GM19467 (cell line): ENCODE measurements around the gene TRMT112.

Source experiments
- ATAC-seq: cut with Tn5 transposase; IDR thresholded peaks from one replicate; pipeline ENCODE4 v1.9.1; 2021; ENCODE audit warnings: mild to moderate bottlenecking, moderate library complexity; ENCODE audit not compliant: unreplicated experiment

Gene TRMT112

DNA sequence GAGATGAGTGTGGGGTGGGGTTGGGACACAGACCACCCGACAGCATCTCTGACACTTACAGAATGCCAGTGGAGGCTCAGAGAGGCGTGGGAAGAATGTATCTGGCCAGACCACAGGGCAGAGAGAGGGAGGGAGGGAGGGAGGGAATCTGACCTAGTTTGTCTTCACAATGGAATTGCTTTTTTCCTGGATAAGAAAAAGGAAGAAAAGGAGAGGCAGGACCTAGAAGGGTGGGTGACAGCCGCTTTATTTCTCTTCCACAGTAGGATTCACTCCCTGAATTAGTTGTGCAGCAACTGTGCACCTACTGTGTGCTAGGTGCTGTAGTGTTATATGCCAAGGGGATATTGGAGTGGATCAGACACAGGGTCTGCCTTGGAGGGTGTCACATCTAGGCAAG is 22.6 kb downstream of the TRMT112 start:
- no peak for ATAC-seq

DNA sequence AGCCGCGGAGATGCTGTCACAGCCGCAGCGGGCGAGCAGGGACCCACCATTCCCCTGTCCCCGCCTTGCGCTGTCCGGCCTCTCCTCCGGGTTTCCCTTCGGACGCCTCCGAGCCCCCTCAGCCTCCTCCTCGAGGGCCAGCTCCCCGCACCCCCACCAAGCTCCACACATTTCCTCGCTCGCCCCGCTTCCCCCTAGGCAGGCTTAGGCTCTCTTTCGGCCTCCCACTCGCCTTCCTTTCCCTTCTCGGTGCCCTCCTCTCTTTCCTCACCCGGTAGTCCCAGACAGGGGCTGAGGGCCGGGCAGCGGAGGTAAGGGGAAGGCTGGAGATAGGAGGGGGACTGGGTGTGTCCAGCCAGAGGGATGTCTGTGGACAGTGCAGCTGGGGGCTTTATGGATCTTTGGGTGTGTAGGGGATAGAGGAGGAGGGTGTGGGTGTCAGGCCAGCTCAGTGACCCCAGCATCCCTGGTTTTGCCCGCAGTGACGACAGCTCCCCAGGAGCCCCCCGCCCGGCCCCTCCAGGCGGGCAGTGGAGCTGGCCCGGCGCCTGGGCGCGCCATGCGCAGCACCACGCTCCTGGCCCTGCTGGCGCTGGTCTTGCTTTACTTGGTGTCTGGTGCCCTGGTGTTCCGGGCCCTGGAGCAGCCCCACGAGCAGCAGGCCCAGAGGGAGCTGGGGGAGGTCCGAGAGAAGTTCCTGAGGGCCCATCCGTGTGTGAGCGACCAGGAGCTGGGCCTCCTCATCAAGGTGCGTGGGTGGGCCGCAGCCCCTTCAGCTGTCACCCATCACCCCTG is 24.7 kb downstream of the TRMT112 start:
- ATAC-seq: no peak

DNA sequence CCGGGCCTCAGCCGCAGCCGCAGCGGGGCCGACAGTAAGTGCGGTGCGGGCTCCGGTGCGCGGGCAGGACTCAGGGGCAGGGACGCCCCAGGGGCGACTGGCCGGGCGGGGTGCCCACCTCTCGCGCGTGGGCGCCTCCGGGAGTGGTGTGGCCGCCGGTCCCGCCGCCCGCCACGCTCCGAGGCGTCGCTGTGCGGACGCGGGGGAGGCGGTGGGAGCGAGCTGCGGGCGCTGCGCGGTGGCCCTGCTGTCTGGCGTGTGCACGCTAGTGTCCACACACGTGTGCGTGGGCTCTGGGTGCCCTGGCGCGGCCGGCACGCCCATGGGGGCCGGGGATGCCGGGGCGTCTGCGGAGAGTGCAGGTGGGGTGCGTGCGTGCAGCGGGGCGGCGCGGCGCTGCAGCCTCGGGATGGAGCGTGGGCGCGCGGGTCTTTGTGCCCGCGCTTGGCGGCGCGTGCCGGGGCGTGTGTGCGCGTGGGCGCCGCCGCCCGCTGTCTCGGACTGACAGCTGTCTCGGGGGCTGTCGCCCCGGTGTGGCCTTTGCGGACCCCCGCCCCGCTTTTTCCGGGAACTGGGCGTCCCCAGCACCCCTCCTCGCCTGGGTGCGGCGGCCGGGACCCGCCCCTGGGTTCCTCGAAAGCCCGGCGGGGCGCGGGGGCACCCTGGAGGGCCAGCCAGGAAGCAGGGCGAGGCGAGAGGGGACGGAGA is 25.5 kb downstream of the TRMT112 start:
- ATAC-seq: no peak

DNA sequence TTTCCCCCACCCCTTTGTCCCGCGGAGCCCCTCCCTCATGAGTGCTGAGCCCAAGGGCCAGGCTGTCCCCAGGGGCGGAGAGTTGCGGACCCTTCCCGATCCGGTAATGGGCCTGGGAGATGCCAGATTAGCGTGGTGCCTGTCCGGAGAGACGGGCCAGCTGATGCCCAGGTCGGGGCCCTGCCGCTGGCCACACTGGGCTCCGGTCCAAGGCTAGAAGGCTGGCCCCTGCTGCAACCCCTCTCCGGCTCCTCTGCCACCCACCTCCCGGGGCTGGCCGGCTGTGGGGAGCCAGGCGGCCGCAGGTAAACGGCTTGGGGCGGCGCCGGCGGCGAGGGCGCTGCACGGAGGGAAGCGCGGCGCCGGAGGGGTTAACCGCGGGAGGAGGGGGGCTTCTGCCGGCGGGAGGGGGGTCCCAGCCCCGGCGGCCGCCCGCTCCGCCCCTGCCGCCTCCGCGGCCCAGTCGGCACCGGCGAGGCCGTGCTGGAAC is 26.1 kb downstream of the TRMT112 start, which contains the start of gene KCNK4:
Gene KCNK4, plus strand, starts transcription at position 41 of the 490 bp plus-strand sequence. CDS start 1,717 bp downstream, outside the sequence.
- no peak for ATAC-seq

DNA sequence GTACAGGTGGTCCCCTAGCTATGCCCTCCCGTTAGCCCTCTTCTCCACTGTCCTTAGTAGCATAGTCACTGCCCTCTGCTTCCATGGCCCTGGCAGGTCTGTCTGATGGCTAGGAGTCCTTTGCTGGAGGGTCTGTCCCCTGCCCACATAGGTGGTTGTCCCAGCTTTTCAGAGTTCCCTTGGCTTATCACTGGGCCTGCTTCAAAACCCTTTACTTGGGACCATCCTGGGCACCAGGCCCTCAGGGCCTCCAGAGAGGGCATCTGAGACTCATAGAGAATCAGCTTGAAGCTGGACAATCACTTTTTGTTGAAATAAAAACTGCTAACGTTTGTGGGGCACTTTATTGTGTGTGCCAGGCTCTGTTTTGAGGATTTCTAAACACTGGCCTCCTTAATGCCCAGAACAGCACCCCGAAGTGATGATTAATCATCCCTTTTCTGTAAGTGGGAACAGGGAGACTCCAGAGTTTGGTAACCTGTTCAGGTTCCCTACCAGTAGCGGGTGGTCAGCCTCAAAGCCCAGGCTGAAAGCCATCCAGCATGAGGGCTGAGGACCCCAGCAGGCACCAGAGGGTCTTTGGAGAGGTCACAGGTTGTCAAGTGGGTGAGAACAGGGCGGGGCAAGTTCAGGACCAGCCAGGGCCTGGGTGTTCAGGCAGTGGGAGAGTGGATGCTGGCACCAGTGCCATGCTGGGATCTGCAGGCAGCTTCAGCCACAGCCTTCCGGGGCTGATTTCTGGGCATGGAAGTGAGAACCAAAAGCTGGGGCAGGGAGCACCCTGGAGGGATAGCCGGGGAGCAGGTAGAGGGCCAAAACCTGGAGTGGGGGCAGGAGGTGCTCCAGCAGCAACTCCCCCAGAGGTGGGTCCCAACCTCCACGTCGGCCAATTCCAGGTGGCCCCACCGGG is 26.8 kb downstream of the TRMT112 start:
- no peak for ATAC-seq

DNA sequence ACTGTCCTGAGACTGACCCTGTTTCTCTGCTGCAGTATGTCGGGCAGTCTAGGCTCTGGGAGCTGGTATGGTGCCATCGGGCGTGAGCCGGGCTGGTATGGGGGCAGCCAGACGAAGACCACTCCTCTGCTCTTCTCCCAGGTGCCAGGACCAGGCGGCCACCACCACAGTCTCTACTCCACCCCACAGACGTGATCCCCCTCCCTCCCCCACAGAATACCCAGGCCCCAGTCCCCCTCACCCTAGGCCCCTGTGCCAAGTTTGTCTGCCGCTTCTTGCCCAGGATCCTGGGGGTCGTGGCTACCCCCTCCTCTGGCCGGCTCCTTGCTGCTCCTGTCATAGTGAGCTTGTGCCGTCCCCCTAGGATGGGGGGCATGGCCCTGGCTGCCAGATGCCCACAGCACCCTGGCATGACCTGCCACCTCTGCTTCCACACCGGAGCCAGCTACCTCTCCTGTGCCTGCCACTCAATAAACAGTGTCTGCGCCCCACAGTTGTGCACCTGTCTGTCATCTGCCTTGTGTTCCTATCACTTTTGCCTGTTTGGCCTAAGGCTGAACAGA is 28.3 kb downstream of the TRMT112 start:
- no peak for ATAC-seq

DNA sequence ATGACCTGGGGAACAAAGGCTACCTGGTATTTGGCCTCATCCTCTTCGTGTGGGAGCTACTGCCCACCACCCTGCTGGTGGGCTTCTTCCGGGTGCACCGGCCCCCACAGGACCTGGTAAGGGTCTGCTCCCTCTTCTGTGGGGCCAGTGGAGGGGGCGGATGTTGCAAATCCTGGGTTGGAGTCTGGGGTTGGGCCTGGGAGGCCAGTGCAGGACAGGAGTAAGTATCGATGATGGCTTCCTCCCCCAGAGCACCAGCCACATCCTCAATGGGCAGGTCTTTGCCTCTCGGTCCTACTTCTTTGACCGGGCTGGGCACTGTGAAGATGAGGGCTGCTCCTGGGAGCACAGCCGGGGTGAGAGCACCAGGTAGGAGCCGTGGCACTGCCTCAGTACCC is 29.0 kb downstream of the TRMT112 start:
- ATAC-seq: no peak

DNA sequence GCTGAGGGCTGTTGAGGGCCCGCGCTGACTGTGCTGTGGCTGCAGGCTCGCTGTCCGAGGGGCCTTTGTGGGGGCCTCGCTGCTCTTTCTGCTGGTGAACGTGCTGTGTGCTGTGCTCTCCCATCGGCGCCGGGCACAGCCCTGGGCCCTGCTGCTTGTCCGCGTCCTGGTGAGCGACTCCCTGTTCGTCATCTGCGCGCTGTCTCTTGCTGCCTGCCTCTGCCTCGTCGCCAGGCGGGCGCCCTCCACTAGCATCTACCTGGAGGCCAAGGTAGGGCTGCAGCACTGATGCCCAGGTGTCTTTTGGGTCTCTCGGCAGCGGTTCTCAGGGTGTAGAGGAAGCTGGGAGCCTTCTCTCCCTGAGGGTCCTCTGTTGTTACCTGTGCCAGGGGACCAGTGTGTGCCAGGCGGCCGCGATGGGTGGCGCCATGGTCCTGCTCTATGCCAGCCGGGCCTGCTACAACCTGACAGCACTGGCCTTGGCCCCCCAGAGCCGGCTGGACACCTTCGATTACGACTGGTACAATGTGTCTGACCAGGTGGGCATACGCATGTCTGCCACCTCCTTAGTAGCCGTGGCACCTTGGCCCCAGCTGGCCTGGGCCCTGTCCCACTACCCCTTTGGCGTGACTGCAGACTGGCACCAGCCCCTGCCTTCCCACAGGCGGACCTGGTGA is 29.5 kb downstream of the TRMT112 start:
- no peak for ATAC-seq

DNA sequence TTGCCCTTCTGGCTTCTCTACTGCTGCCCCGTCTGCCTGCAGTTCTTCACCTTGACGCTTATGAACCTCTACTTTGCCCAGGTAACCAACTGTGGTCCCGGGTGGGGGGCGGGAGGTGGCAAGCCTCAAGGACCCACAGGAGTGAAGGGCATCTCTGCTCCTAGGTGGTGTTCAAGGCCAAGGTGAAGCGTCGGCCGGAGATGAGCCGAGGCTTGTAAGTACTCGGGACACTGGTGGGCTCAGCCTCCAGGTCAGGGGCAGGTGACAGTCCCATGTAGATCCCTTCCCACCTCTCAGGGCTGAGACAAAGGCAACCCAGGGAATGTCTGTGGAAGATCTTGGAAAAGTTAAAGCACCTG is 30.6 kb downstream of the TRMT112 start:
- no peak for ATAC-seq

DNA sequence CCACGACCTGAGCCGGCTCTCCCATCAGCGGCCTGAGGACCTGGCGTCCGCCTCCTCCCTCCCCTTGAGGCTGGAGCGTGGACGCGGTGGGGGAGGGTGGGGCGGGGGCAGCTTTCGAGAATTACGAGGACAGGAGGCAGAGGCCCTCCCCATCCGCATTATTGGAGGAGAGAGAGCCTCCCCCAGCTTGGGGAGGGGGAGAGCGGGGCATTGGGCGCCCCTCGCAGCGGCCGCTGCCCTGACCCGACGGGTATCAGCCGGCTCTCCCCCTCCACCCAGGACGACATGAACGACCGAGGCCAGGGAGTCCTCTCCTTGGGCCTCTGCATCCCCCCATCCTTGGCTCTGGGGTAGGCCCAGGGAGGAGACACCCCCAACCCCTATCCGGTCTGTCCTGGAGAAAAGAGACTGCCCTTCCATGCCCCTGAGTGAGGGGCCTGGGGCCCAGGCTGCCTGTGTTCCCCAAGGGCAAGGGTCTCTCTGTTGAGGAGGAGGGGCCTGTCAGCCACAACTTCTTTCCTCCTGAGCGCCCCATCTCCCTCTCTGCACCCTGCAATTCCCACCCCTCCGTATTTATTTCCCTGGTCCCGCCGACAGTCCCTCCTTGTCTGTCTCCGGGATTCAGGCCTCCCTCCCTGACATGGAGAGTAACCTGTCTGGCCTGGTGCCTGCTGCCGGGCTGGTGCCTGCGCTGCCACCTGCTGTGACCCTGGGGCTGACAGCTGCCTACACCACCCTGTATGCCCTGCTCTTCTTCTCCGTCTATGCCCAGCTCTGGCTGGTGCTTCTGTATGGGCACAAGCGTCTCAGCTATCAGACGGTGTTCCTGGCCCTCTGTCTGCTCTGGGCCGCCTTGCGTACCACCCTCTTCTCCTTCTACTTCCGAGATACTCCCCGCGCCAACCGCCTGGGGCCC is 31.2 kb downstream of the TRMT112 start:
- ATAC-seq: no peak

DNA sequence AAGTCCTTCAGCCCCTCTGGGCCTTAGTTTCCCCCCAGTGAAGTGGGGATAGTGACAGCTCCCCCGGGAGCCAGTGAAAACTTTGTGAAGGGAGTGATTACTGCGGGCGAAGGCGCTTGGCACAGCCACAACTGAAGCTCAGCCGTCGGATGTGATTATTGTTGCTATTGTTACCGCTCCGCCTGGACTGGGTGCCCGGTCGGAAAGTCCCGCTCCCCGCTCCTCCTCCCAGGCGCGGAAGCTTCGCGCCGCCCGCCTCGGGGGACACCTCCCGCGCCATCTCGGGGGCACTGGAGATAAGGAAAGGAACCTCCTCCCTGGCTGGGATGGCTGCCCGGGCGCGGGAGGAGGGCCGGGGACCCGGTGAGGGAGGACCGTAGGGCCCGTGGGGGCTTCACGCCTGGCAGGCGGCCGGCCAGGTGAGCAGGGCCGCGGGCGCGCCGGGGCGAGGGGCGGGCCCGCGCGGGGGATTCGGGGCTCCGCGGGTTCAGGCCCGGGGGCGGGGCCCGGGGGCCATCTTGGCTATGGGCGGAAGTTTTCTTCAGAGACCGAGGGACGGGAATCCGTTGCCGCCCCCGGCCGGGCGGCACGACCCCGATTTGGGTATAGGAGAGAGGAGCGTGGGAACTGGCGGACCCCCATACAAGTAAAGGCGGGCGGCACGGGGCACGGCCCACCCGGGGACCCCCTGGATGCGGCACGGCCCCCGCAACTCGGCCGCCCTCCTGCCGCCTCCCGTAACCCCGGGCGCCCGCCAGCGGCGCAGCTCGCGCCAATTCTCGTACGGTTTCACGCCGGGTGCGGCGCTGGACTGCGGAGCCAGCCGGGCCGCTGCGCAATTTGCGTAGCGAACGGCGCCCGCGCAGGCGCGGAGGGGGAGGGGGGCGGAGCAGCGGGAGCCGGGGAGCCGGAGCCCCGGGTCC is 32.1 kb downstream of the TRMT112 start, which contains the start of gene GPR137:
Gene GPR137, plus strand, starts transcription at position 887 of the 923 bp plus-strand sequence. CDS start 677 bp downstream, outside the sequence.
- peak; percentile 47 for ATAC-seq

DNA sequence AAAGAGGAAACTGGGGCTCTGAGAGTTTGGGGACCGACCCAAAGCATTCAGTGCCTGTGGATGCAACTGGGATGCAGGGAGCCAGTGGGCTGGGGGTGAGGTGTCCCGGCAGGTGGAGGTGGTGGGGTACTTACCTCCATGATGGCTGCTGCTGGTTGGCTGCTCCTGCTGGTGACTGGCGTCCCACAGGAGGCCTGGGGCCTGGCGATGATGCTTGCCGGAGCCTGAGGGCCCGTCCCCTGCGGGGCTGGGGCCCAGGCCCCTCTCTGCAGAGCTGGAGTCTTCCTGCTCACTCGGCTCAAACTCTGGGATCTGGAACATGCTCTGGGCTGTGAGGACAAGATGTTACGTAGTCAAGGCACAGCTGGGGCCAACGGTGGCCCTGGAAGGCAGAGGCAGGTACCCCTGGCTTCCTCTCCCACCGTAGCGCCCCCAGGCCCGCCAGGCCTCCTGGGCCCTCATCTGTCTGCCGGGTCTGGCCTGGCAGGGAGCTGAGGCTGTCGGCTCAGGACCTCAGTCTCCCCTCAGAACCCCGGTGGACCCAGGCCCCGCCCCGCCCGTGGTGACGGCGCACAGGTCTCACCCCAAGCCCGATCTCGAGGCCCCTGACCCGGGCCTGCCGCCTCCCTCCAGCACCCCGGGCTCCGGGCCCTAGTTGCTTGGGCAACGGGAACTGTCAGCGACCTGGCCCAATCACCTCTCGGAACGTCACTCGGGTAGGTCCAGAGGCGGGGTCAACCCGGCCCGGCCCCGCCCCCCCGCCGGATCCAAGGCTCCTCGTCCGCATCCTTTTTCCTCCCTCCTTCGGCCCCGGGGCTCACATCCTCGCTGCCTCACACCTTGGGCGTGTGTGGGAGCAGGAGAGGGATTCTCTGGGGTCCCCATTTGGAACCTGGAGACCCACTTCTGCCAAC is 33.1 kb downstream of the TRMT112 start, which contains the start of gene BAD:
Gene BAD, minus strand, starts transcription at position 618 of the 914 bp plus-strand sequence. Its CDS starts 297 bp downstream, at position 321.
- ATAC-seq: peak; percentile 61

DNA sequence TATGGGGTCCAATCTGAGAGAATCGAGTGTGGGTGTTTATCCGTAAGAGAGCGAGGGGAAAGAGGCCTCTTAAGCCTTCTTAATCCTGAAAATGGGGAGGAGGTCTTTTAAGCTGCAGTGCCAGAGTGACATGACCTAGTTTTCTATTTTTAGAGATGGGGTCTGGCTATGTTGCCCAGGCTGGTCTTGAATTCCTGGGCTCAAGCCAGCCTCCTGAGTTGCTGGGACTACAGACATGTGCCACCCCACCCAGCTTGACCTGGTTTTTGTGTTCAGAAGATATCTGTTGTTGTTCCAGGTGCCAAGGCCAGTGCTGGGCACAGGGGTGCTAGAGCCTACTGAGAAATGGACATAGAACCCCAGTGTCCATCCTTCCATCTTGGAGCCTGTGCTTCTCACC is 34.3 kb downstream of the TRMT112 start:
- ATAC-seq: no peak

DNA sequence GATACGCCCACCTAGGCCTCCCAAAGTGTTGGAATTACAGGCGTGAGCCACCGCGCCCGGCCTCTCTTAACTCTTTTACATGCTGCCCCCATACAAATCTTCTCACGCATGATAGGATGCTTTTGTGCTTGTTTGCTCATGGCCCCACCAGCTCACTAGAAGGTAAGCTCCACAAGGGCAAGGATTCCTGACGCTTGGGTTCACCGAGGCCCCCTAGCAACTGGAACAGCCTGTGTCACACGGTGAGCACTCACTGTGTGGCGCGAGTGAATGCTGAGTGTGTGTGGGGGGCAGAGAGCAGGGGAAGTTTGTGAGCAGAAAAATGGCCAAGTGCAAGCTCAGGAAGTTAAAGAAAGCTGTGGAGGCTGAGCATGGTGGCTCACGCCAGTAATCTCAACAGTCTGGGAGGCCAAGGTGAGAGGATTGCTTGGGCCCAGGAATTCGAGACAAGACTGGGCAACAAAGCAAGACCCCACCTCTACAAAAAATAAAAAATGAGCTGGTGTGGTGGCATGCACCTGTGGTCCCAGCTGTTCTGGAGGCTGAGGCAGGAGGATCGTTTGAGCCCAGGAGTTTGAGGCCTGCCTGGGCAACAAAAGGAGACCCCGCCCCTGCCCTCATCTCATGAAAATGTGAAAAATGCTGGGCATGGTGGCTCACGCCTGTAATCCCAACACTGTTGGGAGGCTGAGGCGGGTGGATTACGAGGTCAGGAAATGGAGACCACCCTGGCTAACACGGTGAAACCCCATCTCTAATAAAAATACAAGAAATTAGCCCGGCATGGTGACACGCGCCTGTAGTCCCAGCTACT is 35.2 kb downstream of the TRMT112 start:
- ATAC-seq: no peak

DNA sequence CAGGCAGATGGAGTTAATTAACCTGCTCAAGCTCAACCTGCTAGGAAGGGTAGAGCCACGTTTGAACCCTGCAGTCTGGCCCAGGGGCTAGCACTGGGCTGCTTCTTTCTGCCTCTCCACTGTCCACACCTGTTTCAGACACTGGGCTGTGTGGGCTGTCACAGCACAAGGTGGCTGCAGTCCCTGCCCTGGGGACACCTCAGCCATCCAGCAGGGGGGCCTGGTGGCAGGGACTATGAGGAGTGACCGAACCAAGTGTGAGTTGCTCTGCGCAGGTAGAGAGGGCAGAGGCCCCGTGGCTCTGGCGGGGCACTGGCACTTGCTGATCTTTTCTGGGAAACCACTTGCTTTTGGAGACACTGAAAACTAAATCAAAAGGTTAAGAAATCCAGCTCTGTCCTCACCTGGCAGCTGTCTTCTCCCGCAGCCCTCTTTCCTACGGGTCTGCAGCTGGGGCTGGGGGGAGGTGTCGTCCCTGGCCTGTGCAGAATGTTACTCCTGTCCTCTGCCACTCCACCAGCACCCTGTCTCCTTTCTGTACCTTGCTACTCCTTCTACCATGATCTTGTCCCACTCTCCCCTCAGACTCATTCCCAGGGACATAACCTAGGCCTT is 38.7 kb downstream of the TRMT112 start:
- no peak for ATAC-seq
